ENCODE results near the gene RABEP1. TPM values are rescaled to one million over a fixed set of nuclear protein-coding genes. Genes with fewer than 3 reads are reported as not detected.

Gene RABEP1
- total RNA-seq, 1 experiment from 2014 or later = 71.3 TPM

DNA sequence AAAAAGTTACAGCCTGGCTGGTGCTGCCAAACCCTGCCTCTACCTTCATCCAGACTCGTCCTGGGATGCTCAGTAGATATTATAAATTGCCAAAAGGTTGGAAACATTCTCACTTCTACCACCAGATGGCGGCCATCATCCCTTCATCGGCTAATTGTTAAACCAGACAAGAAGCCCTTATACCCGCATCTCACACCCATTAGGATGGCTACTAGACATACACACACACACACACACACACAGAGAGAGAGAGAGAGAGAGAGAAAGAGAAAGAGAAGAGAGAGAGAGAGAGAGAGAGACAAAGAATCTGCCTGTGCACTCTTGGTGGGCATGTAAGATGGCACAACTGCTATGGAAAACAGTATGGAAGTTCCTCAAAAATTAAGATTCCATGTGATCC lies 32.5 kb upstream of the RABEP1 start:
- DNase-seq (ENCODE audit: low spot score) = peak; percentile 89
- POLR2A ChIA-PET (ENCODE audit: low non-redundant PET) = no interaction called here

DNA sequence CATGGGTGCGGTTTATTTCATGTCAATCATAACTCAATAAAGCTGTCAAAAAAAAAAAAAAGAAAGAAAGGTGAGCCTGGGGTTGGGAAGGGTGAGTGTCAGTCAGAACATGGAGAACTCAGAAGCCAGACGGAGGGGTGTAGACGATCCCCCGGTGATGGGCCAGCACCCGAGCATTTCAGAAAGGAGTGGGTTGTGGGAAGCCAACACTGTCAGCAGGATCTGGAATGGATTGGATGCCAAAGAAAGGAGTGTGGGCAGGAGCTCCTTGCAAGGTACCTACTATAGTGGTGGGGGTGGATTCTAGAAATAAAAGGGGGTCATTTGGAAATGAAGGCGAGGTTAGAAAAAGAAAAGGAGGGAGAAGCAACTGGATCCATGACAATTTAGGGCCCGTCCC lies 27.7 kb upstream of the RABEP1 start:
- Histone ChIP-seq H3K4me3 (ENCODE audit: low read depth, low read length, poor library complexity, severe bottlenecking) (no peak overlapping the region), H3K27me3 (replicated peaks; ENCODE audit: insufficient read depth, low read depth, low read length, poor library complexity) (no peaks in the 10 kb centered on the region), H3K9me3 (ENCODE audit: low read depth, low read length, poor library complexity, severe bottlenecking) (no peaks in the 10 kb centered on the region), H3K4me1 (ENCODE audit: insufficient read depth, low read length, poor library complexity, severe bottlenecking) (no peaks in the 10 kb centered on the region), H3K27ac (ENCODE audit: low read depth, low read length, poor library complexity, severe bottlenecking) (no peak overlapping the region), H3K36me3 (ENCODE audit: insufficient read depth, low read length, poor library complexity, severe bottlenecking) (no peaks in the 10 kb centered on the region)
- POLR2A ChIA-PET (ENCODE audit: low non-redundant PET) = no interaction called here
- TF ChIP-seq, protein P1, sequence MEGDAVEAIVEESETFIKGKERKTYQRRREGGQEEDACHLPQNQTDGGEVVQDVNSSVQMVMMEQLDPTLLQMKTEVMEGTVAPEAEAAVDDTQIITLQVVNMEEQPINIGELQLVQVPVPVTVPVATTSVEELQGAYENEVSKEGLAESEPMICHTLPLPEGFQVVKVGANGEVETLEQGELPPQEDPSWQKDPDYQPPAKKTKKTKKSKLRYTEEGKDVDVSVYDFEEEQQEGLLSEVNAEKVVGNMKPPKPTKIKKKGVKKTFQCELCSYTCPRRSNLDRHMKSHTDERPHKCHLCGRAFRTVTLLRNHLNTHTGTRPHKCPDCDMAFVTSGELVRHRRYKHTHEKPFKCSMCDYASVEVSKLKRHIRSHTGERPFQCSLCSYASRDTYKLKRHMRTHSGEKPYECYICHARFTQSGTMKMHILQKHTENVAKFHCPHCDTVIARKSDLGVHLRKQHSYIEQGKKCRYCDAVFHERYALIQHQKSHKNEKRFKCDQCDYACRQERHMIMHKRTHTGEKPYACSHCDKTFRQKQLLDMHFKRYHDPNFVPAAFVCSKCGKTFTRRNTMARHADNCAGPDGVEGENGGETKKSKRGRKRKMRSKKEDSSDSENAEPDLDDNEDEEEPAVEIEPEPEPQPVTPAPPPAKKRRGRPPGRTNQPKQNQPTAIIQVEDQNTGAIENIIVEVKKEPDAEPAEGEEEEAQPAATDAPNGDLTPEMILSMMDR (conservative IDR thresholded peaks at IDR 0.05; ENCODE audit: low read depth, low read length) = no peak
- no peak for TF ChIP-seq EZH2 (IDR thresholded peaks at IDR 0.05; ENCODE audit: borderline replicate concordance, low read depth, low read length, poor library complexity, severe bottlenecking)
- BruUV-seq (replicated peaks) = no TSS peak
- no peak for DNase-seq (ENCODE audit: low spot score)
- CTCF ChIA-PET = no interaction called here
- intact Hi-C loops (cut with micrococcal nuclease; ENCODE audit: unreplicated experiment) = loop anchor here (10.0 kb wide), 1 partner anchor 180 kb away; the partner anchor contains the start of gene C1QBP

More for the DNA sequence above, 32.5 kb upstream of the RABEP1 start:
- Histone ChIP-seq H3K4me1 (ENCODE audit: insufficient read depth, low read length, poor library complexity, severe bottlenecking) (no peaks in the 10 kb centered on the region), H3K27ac (ENCODE audit: low read depth, low read length, poor library complexity, severe bottlenecking) (no peak overlapping the region), H3K9me3 (ENCODE audit: low read depth, low read length, poor library complexity, severe bottlenecking) (no peaks in the 10 kb centered on the region), H3K27me3 (replicated peaks; ENCODE audit: insufficient read depth, low read depth, low read length, poor library complexity) (no peaks in the 10 kb centered on the region), H3K4me3 (ENCODE audit: low read depth, low read length, poor library complexity, severe bottlenecking) (no peak overlapping the region), H3K36me3 (ENCODE audit: insufficient read depth, low read length, poor library complexity, severe bottlenecking) (no peaks in the 10 kb centered on the region)
- intact Hi-C loops (cut with micrococcal nuclease; ENCODE audit: unreplicated experiment) = loop anchor here (10.0 kb wide), 1 partner anchor 185 kb away; the partner anchor contains the start of gene C1QBP
- TF ChIP-seq, protein P1 (conservative IDR thresholded peaks at IDR 0.05; ENCODE audit: low read depth, low read length) = peak; percentile 69
- TF ChIP-seq EZH2 (IDR thresholded peaks at IDR 0.05; ENCODE audit: borderline replicate concordance, low read depth, low read length, poor library complexity, severe bottlenecking) = no peak
- no TSS peak for BruUV-seq (replicated peaks)
- CTCF ChIA-PET = no interaction called here

DNA sequence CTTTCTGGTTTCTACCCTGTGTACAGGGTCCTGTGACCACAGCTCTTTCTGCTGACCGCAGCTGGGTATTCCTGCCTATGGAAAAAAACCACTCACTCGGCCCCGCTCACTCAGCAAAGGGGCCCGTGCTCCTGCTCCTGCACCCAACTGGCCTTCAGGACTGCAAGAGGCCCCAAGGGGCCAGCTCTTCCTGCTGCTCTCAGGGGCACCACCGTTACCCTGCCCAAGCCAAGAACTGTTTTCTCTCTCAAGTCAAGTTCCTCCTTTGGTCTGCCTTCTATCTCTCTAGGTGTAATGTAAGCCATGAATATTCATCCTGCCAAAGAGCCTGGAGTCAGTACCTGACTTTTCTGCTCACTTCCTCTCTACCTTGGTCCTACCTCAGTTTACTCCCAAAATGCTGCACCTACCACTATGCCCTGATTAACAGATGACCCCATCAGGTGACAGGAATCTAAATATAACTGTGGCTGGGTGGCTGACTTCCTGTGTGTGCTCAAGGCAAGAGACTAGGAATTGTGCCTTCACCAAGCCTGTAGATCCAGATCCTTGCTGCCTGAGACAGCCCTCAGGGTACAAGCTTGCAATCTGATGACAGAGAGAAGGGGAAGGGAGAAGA lies 27.1 kb upstream of the RABEP1 start:
- no TSS peak for BruUV-seq (replicated peaks)
- CTCF ChIA-PET = no interaction called here
- H3K27ac ChIP-seq (ENCODE audit: low read depth, low read length, poor library complexity, severe bottlenecking) = no peak overlapping the region
- no peaks in the 10 kb centered on the region for H3K27me3 ChIP-seq (replicated peaks; ENCODE audit: insufficient read depth, low read depth, low read length, poor library complexity)
- intact Hi-C loops (cut with micrococcal nuclease; ENCODE audit: unreplicated experiment) = loop anchor here (10.0 kb wide), 1 partner anchor 180 kb away; the partner anchor contains the start of gene C1QBP
- no peak for TF ChIP-seq EZH2 (IDR thresholded peaks at IDR 0.05; ENCODE audit: borderline replicate concordance, low read depth, low read length, poor library complexity, severe bottlenecking)
- TF ChIP-seq, protein P1 (conservative IDR thresholded peaks at IDR 0.05; ENCODE audit: low read depth, low read length) = no peak
- H3K36me3 ChIP-seq (ENCODE audit: insufficient read depth, low read length, poor library complexity, severe bottlenecking) = no peaks in the 10 kb centered on the region
- no peaks in the 10 kb centered on the region for H3K9me3 ChIP-seq (ENCODE audit: low read depth, low read length, poor library complexity, severe bottlenecking)
- no peaks in the 10 kb centered on the region for H3K4me1 ChIP-seq (ENCODE audit: insufficient read depth, low read length, poor library complexity, severe bottlenecking)
- DNase-seq (ENCODE audit: low spot score) = no peak
- no peak overlapping the region for H3K4me3 ChIP-seq (ENCODE audit: low read depth, low read length, poor library complexity, severe bottlenecking)
- POLR2A ChIA-PET (ENCODE audit: low non-redundant PET) = no interaction called here

Data from A673 (cell line).